Fibroblast of skin of left biceps (primary cell): ENCODE data around the gene THBD.
"Not testable (repeated sequence)": the region's sequence is repeated elsewhere in the genome, so short reads cannot be mapped to it uniquely, and the experiment has no call there.

ENCODE experiments used
- DNase-seq, 2 experiments: peaks; one replicate each; pipeline ENCODE4 v3.0.0-alpha.2; 2013; ENCODE audit warnings: low read depth in 2 of 2

The THBD gene

GRCh38 chr20:23035731-23036130 is 13.7 kb downstream of the THBD start:
- DNase-seq = no peak

GRCh38 chr20:23034721-23035671 is 14.5 kb downstream of the THBD start, which contains the start of gene SSTR4:
Gene SSTR4 (plus strand): TSS chr20:23035312. CDS start chr20:23035484, 172 bp downstream.
- no peak for DNase-seq

GRCh38 chr20:23033918-23034317 is 15.6 kb downstream of the THBD start:
- no peak for DNase-seq

GRCh38 chr20:23032750-23033078 is 16.8 kb downstream of the THBD start:
- no peak for DNase-seq

GRCh38 chr20:23032056-23032749 is 17.3 kb downstream of the THBD start:
- DNase-seq = no peak

GRCh38 chr20:23031346-23031745 is 18.1 kb downstream of the THBD start:
- no peak for DNase-seq

- DNase-seq = no peak
Observed at GRCh38 chr20:23029324-23029723, 20.1 kb downstream of the THBD start.

GRCh38 chr20:23028392-23028791 is 21.1 kb downstream of the THBD start:
- no peak for DNase-seq

- DNase-seq = no peak
Observed at GRCh38 chr20:23027721-23028120, 21.8 kb downstream of the THBD start.

GRCh38 chr20:23025503-23025902 is 24.0 kb downstream of the THBD start:
- not testable (repeated sequence) for DNase-seq

GRCh38 chr20:23024701-23025100 is 24.8 kb downstream of the THBD start:
- DNase-seq = no peak

- DNase-seq = no peak
Observed at GRCh38 chr20:23023621-23024177, 25.8 kb downstream of the THBD start.

GRCh38 chr20:23022849-23023248 is 26.6 kb downstream of the THBD start:
- DNase-seq = no peak

GRCh38 chr20:23021951-23022350 is 27.5 kb downstream of the THBD start:
- no peak for DNase-seq

GRCh38 chr20:23021541-23021940 is 27.9 kb downstream of the THBD start:
- no peak for DNase-seq

GRCh38 chr20:23020230-23021018 is 29.0 kb downstream of the THBD start:
- no peak for DNase-seq

GRCh38 chr20:23019403-23019802 is 30.1 kb downstream of the THBD start:
- no peak for DNase-seq

- no peak for DNase-seq
Observed at GRCh38 chr20:23018941-23019340, 30.5 kb downstream of the THBD start.

- DNase-seq = no peak
Observed at GRCh38 chr20:23018432-23018831, 31.0 kb downstream of the THBD start.

GRCh38 chr20:23017516-23017915 is 32.0 kb downstream of the THBD start:
- no peak for DNase-seq

GRCh38 chr20:23013429-23013828 is 36.0 kb downstream of the THBD start:
- no peak for DNase-seq
